Activated CD8-positive, alpha-beta memory T cell treated with anti-CD3 and anti-CD28 coated beads for 24 hours (primary cell): Measurements from ENCODE around the gene BABAM2.
"Not testable (repeated sequence)": the region's sequence is repeated elsewhere in the genome, so short reads cannot be mapped to it uniquely, and the experiment has no call there.

Source experiments
- DNase-seq: peaks from one replicate; pipeline ENCODE4 v3.0.0-alpha.2; 2020

The BABAM2 gene

DNA sequence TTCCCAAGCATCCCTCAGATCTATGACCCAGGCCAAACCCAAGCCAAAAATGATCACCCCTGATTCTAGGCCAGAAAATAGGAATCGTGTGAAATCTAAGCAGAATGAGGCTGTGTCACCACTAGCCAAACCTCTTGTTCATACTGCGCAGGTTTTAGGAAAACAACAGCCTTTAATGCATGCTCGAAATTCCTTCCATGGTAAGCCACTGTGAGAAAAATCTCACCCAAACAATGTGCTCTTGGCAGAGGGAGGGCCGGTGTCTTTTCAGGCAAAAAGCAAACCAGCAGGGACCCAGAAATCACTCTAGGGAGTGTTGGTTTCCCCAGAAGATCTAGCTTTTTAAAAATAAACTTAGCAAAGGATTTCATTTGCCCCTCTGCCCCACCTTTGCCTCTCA is 430.9 kb downstream of the BABAM2 start:
- no peak for DNase-seq

DNA sequence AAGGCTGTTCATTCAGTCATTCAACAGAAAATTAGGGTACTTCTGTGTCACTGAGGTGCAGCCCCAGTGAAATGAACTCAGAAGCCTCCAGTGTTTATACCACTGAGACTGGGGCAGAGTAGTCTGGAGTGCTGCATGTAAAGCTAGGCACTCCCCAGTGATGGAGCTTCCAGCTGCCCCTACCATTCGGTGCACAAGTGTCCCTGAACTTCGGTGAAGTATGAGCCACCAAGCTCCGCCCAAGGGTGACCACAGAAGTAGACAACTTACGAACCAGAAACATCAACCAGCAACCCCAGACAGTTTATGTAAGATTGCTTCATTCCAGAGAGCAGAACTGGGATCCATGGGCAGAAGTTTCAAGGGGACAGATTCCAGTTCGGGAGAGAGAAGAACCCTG is 431.5 kb downstream of the BABAM2 start:
- no peak for DNase-seq

- peak; percentile 33 for DNase-seq
Measured at GRCh38 chr2:28322456-28322855, 431.9 kb downstream of the BABAM2 start.

GRCh38 chr2:28322981-28323396 is 432.5 kb downstream of the BABAM2 start:
- peak; percentile 21 for DNase-seq

DNA sequence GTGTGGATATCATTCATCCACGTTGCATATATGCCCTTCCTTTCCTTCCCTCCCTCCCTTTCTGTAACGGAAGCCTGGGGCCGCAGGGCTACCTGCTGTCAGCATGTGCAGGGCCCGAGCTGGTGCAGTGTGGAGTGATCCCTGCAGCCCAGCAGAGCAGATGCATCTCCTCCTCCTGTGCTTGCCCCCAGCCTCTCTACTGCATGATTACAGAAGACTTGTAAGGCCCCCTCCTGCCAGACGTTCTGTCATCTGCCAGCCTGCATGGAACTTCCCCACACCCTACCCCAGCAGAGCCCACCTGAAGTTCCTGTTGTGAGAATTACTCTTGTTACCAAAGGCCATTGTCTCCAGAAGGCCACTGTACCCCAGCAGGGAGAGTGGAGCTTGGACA is 434.6 kb downstream of the BABAM2 start:
- peak; percentile 46 for DNase-seq

- peak; percentile 56 for DNase-seq
Measured at GRCh38 chr2:28325567-28326468, 435.3 kb downstream of the BABAM2 start.

DNA sequence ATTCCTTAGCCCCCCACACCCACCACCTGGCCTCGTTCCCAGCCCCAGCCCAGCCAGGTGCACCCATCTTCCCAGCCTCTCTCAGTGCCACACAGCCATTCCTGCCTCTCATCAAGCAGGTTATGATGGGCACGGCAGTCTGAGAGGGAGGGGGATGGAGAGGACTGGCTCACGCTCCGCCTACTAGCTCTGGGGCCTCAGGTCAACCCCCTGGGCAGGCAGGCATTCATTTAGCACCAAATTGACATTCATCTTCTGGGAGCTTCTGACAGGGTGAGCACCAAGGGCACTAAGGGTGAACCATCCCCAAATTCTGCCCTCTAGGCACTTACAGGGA is 435.9 kb downstream of the BABAM2 start:
- peak; percentile 35 for DNase-seq

GRCh38 chr2:28326881-28327505 is 436.5 kb downstream of the BABAM2 start:
- no peak for DNase-seq

- no peak for DNase-seq
Measured at GRCh38 chr2:28327581-28327955, 437.0 kb downstream of the BABAM2 start.

DNA sequence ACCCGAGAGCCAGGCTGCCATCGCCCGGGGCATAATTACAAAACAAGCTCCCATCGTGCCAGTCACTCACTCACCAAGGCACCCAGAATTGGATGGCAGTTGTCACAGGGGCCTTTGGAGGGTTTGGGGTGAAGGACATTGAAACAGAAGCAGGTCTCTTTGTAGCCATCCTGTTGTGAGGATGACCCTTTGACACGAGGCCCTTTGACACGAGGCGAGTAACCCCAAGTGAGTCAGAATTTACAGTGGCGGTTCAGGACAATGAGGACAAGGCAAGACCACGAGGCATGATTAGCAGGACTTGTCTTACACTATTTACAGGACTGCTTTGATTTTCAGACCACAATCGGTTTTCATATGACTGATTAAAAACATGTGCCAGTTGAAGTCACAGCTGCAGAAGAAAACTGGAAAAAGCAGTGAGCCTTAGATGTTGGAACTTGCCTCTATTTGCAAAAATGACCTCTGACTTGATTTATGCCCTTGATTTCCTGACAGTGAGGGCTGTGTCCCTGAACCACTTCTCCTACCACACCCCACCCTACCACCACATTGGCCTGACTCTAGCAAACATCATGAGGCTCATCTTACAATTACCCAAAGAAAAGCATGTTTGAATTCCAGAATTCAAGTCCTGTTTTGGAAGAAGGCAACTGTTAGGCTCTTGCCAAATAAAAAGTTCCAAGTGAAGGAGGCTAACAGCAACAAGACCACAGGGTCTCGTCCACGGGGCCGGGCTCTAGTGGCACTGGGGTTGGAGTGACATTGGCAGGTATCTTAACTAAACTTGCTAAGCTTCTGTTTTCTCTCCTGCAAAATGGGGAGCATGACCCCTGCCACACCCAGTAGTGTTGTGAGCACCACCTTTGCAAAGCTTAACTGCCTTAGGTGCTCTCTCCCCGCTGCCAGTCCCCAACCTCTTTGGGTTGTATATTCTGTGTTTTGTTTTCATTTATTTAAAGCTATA is 437.7 kb downstream of the BABAM2 start:
- DNase-seq: no peak

DNA sequence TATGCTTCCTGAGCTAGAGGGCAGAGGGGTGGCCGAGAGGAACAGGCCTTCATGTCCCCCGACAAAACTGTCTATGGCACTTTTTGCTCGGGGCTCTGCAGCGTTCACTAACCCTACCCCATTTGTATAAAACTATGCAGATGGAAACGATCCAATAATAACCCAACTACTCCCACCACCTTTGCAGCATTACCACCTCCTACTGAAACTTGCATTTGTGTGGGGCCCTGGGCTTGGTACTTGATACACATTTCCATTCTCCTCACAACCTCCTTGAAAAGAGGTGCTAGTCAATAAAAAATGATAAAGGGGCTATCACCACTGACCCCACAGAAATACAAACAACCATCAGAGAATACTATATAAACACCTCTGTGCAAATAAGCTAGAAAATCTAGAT is 438.7 kb downstream of the BABAM2 start:
- no peak for DNase-seq

- not testable (repeated sequence) for DNase-seq
Measured at GRCh38 chr2:28330722-28331121, 440.2 kb downstream of the BABAM2 start.

- DNase-seq: not testable (repeated sequence)
Measured at GRCh38 chr2:28331797-28332196, 441.3 kb downstream of the BABAM2 start.

DNA sequence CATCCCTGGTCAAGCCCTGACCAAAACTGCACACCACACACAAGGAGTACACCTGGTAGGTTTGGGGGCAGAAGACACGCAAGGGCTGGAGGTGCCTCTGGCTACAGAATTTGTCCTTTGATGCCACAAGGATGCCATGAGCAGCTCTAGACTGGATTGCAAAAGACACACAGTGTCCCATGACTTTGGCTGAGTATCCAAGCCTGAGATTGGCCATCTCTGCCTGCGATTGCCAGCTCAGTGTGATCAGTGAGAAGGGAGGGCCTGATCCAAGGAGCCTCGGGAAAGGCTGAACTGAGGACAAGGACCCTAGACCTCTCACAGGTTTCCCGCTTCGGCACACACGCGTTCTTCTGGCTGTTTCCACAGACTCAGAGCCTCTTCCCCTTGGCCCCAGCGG is 442.2 kb downstream of the BABAM2 start:
- DNase-seq: no peak

DNA sequence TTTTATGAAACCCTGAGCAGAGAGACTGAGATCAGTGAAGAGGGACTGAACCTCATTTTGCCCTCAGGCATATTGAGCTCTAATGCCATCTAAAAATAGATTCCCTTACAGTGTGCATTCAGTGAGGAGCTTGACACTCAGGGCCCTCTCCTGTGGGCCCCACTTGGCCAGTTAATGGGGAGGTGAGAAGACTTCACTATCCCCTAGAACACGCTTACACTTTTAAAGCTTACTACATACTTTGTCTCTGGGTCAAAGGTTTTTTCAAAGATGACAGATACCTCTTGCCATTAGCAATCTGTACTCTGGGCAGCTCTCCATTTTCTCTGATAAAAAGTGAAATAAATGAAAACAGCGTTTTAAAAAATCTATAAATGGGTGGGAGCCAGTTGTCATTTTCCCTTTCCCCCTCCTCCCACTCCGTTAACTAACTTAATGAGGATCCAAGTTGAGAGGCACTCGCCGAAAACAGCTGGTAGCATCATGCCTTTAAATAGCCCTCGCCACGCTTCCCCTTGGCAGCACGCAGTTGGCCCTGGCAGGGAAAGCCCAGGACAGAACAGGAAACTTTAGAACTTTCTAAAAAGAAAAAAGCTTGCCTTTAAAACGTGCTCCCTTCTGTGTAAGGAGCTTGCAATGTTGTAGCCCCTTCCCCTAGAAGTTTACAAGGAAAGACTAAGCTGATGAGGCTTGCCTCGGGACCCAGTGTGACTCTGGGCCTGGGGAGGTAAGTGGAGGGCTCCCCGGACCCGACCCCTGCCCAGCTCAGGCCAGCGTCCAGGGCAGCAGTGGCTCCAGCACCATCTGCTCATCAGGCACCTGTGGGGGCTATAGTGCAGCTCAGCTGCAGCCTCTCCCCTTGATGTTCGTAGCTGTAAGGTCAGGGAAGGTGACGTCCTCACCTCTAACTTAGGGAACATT is 443.3 kb downstream of the BABAM2 start:
- no peak for DNase-seq

- no peak for DNase-seq
Measured at GRCh38 chr2:28334527-28334894, 444.0 kb downstream of the BABAM2 start.

GRCh38 chr2:28335265-28335664 is 444.7 kb downstream of the BABAM2 start:
- DNase-seq: not testable (repeated sequence)

DNA sequence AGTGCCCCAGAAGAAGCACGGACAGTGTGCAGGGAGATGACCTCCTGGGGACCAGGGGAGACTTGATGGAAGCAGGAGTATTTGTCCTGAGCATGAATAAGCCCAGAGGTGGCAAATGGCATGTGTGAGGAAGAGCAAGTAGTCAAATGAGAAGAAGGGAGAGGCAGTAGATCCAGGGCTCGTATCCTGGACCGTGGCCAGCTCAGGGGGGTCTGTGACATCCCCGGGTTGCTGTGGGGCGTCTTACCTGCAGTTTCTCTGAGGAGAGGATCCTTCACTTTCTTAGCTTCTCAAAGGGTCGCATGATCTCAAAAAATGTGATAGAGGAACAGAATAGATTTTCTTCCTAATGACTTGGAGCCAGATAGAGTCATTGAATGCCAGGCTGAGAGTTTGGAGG is 445.1 kb downstream of the BABAM2 start:
- no peak for DNase-seq

DNA sequence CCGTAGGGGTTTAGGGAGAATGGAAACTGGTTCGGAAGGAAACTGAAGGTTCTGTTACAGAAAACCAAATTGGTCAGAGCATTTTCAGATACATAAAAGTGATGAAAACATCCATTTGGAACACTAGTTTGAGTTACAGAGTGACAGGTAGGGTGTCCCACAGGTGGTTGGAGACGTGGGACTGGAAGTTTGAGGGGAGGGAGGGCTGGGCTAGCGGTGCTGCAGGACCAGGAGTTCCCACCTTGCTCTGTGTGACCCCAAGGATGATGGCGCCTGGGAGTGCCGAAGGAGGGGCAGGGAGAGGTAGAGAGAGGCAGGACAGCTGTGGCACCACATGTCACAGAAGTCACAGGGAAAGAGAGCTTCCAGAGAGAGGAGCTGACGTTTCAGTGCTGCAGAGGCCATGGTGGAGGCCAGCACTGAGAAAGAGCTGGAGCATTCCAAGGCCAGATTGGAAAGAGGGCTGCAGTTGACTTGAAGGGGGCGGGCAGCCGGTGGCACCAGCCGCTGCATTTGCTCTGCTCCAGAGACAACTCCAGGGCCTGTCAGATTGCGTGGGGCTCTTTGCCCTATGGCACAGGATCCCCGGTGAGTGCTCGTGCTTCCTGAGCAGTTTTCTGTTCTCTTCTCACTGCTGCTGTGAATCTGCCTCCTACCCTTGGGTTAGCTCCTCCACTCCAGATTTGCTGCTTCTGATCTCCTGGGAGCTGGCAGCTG is 445.9 kb downstream of the BABAM2 start:
- DNase-seq: no peak

GRCh38 chr2:28336982-28337627 is 446.6 kb downstream of the BABAM2 start:
- DNase-seq: no peak
